Kidney (tissue), 14 donors: Measurements from ENCODE around the gene DIS3L2. TPM values are rescaled to one million over a fixed set of nuclear protein-coding genes. Genes with fewer than 3 reads are reported as not detected.

Source experiments
- DNase-seq, 5 donors: peaks; one replicate each; pipeline ENCODE4 v3.0.0-alpha.2; 2013 to 2020
- FAIRE-seq: peaks from 2 replicates; lab custom pipeline; 2012; peaks lifted over from hg19 to GRCh38; lab: Jason Lieb, UNC
- H3K27ac ChIP-seq, 2 donors: one replicate each; pipeline ENCODE4 v1.7.0; 2013; ENCODE audit warnings: low read depth in 2 of 2, low read length in 2 of 2, inconsistent platforms in 1 of 2
- H3K27me3 ChIP-seq: one replicate; pipeline ENCODE4 v1.7.1; 2013; ENCODE audit warnings: low read length, inconsistent platforms; ENCODE audit not compliant: control insufficient read depth, insufficient read depth
- H3K36me3 ChIP-seq, 3 donors: one replicate each; pipeline versions ENCODE4 v1.7.0 to v1.7.1; 2013; ENCODE audit warnings: low read length in 3 of 3, control low read depth in 1 of 3, inconsistent platforms in 1 of 3; ENCODE audit not compliant: insufficient read depth in 3 of 3, control insufficient read depth in 2 of 3
- H3K4me1 ChIP-seq, 3 donors: one replicate each; pipeline versions ENCODE4 v1.7.0 to v1.7.1; 2013; ENCODE audit warnings: low read length in 3 of 3, inconsistent platforms in 1 of 3, low read depth in 1 of 3; ENCODE audit not compliant: control insufficient read depth in 2 of 3, insufficient read depth in 2 of 3
- H3K4me3 ChIP-seq, 3 donors: one replicate each; pipeline versions ENCODE4 v1.7.0 to v1.8.1; 2013; ENCODE audit warnings: low read length in 3 of 3, control low read depth in 1 of 3, inconsistent platforms in 1 of 3
- H3K9ac ChIP-seq, 3 donors: one replicate each; pipeline versions ENCODE4 v1.7.0 to v1.7.1; 2013; ENCODE audit warnings: low read length in 3 of 3, control low read depth in 1 of 3, inconsistent platforms in 1 of 3
- H3K9me3 ChIP-seq, 3 donors: one replicate each; pipeline versions ENCODE4 v1.7.0 to v1.7.1; 2013; ENCODE audit warnings: low read length in 3 of 3, control low read depth in 1 of 3, inconsistent platforms in 1 of 3; ENCODE audit not compliant: control insufficient read depth in 2 of 3, insufficient read depth in 1 of 3
- intact Hi-C: fragments of 100-400 bp; cut with DNase I; formaldehyde crosslinking; loops from one replicate; pipeline ENCODE4 v1.11.1; 2022
- polyA plus RNA-seq: library from polyadenylated mRNA; stranded (reverse); fragments of 350-450 nt; fragmentation: Illumina TruSeq; extraction: RNeasy Lipid Tissue Mini Kit (QIAGEN cat#74804); gene quantifications from one replicate; pipeline ENCODE4 v1.2.3, GENCODE V29; 2014; ENCODE audit warnings: low read depth, low replicate concordance; ENCODE audit not compliant: insufficient read depth
- total RNA-seq: library from RNA; stranded (reverse); fragmentation: NEBNext Ultra II Directional; extraction: Animal tissue kit (Norgen Biotek cat#: 25700); gene quantifications from one replicate; pipeline ENCODE4 v1.2.1, GENCODE V29; 2021
- TF ChIP-seq, protein P1 (sequence below): IDR thresholded peaks from 3 replicates; pipeline ENCODE4 v1.5.1; 2012; ENCODE audit warnings: mild to moderate bottlenecking, moderate library complexity, borderline replicate concordance; ENCODE audit not compliant: insufficient read depth; ENCODE audit errors: extremely low read depth
- donor health status: control.
- donor health status: control.
- donor health status: control.
- donor health status: control.
- donor health status: control.
- donor health status: DM: yes; HTN: yes; CAD: no.
- donor health status: Normal renal cell carcinoma (clear cell type).

DIS3L2 gene
- total and polyA plus RNA-seq, 2 donors from 2014 or later: 12.3 to 47.7 TPM

DNA sequence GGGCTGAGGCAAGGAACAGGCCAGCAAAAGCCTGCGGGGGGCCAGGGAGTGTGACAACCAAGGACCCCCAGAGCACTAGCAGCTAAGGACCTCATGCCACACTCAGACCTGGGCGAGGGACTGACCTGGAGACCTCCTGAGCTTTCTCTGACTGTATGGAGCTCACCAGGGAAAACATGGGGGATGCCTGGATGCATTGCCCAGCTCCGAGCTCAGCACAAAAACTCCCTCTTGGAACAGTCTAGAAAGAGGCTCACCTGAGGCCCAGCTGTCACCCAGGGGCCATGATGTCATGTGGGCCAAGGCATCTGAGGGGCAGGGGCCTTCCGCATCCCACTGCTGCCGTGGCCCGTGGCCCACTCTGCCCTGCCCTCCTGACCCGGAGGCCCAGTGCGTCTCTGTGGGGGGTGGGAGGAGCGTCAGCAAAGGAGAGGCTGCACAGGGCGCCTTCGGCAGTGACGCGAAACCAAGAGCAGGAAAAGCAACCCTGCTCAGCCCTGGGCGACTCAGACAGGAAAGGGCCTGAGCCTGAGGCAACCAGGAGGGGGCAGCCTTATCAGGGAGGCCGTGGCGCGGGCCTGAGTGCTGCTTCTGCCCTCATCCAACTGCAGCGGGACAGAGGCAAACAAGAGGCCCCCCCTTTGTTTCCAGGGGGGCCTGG is 359.8 kb downstream of the DIS3L2 start:
- TF ChIP-seq, protein P1, sequence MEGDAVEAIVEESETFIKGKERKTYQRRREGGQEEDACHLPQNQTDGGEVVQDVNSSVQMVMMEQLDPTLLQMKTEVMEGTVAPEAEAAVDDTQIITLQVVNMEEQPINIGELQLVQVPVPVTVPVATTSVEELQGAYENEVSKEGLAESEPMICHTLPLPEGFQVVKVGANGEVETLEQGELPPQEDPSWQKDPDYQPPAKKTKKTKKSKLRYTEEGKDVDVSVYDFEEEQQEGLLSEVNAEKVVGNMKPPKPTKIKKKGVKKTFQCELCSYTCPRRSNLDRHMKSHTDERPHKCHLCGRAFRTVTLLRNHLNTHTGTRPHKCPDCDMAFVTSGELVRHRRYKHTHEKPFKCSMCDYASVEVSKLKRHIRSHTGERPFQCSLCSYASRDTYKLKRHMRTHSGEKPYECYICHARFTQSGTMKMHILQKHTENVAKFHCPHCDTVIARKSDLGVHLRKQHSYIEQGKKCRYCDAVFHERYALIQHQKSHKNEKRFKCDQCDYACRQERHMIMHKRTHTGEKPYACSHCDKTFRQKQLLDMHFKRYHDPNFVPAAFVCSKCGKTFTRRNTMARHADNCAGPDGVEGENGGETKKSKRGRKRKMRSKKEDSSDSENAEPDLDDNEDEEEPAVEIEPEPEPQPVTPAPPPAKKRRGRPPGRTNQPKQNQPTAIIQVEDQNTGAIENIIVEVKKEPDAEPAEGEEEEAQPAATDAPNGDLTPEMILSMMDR: no peak
- Histone ChIP-seq H3K9me3 (no peaks in the 10 kb centered on the region), H3K27ac (no peak overlapping the region), H3K4me1 (peaks cover 0 to 17% (median 5%) of the 10 kb centered on the region in 3 donors), H3K9ac (no peak overlapping the region), H3K27me3 (no peaks in the 10 kb centered on the region), H3K36me3 (no peaks in the 10 kb centered on the region), H3K4me3 (no peak overlapping the region)
- intact Hi-C loops: loop anchor here (10.0 kb wide), 1 partner anchor 396 kb away; the partner anchor contains the start of gene NPPC
- FAIRE-seq (no peak), DNase-seq (peak in 1 of 5 donors; percentile 28)

DNA sequence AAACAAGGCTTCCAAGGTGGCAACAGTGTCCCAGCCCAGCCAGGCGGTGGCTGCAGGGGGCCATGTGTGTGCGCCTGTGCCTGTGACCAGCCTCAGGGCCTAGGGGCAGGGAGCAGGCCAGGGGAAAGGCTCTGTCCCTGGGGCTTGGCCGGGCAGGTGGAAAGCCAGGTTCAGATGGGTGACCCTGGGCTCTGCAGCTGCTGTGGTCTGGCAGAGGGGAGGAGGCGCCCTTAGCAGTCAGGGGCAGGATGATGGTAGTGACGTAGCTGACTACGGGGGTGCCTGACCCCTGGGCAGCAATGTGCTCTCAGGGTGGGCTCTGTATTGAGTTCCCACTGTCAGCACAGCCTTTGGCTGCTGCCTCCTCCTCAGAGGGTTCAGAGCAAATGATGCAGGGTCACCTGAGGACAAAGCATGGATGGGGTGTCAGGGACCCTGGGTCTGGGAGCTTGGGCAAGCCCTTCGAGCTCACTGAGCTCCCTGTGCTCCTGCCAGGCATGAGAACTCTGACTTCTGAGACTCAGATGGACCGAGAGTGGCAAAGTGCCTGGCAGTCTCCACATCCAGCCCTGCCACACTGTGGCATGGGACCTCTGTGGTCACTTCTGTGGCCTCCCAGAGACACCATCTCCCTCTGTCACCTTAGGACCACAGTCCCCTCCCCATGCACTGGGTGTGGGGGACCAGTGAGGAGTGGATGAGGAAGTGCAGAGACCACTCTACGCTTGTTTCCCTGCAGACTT is 360.5 kb downstream of the DIS3L2 start:
- no peaks in the 10 kb centered on the region for H3K9me3 ChIP-seq
- peaks cover 0 to 19% (median 3%) of the 10 kb centered on the region in 3 donors for H3K4me1 ChIP-seq
- TF ChIP-seq, protein P1: no peak
- DNase-seq (peak in 1 of 5 donors; percentile 35), FAIRE-seq (no peak)
- no peak overlapping the region for H3K4me3 ChIP-seq
- H3K27ac ChIP-seq: no peak overlapping the region
- H3K9ac ChIP-seq: no peak overlapping the region
- intact Hi-C loops: loop anchor here (10.0 kb wide), 1 partner anchor 397 kb away; the partner anchor contains the start of gene NPPC
- no peaks in the 10 kb centered on the region for H3K27me3 ChIP-seq
- H3K36me3 ChIP-seq: no peaks in the 10 kb centered on the region

DNA sequence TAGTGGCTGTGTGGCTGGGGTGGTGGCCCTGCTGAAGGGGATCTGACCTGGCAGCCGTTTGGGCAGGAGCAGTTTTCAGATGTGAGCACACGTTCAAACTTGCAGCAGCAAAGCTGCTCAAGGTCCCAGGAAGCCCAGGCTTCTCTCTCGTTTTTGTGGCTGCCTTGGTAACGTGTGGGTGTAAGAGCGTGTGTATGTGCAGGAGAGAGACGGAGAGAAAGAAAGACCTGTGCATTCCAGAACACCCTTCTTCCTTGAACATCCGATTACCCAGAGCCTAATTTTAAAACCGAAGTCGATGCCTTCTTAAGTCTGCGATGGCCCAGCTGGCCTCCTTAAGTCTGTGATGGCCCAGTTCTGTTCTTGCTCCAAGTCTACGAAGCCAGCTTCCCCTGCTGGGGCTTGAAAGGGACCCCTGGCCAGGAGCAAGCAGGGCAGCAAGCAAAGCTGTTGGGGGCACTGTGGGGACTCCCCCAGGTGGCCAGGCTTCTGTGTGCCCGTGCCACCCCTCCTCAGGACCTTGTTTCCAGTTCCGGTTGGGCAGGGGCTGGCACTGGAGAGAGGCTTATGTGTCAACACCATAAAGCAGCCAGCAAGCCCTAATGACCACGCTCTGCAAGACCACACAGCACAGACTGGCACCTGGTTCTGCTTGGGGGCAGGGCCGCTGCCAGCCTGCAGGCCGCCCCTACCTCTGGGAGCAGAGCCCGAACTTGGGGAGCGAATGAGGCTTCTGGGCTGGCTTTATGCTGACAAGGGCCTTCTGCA is 361.2 kb downstream of the DIS3L2 start:
- TF ChIP-seq, protein P1: no peak
- intact Hi-C loops: loop anchor here (10.0 kb wide), 1 partner anchor 398 kb away; the partner anchor contains the start of gene NPPC
- Histone ChIP-seq H3K9me3 (no peaks in the 10 kb centered on the region), H3K4me3 (no peak overlapping the region), H3K27me3 (no peaks in the 10 kb centered on the region), H3K36me3 (no peaks in the 10 kb centered on the region), H3K9ac (no peak overlapping the region), H3K4me1 (peaks cover 0 to 17% (median 0%) of the 10 kb centered on the region in 3 donors), H3K27ac (no peak overlapping the region)
- no peak for FAIRE-seq
- peak in 1 of 5 donors; percentile 33 for DNase-seq
